ENCODE results near the gene FAM222B.
"Not testable (repeated sequence)": the region's sequence is repeated elsewhere in the genome, so short reads cannot be mapped to it uniquely, and the experiment has no call there.

The FAM222B gene

GRCh38 chr17:28834420-28834819 lies 8.2 kb downstream of the FAM222B start:
- no peak for DNase-seq

GRCh38 chr17:28828294-28829040 lies 14.1 kb downstream of the FAM222B start:
- DNase-seq = no peak

DNA sequence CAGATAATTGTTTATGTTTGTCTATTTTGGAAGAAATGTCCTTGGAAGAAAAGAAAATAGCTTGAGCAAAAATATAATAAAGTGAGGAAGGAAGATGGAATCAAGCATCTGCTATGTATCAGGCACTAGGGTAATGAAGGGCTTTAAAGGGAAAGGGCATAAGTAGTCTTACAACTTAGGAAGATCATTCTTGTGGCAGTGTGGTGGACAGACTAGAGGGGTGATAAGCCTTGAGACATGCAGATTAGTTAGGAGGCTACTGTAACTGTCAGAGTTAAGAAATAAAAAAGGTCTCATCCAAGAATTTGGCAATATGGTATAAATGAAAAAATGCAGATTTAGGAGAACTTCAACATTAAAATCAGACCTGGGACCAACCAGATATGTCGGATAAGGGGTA lies 14.9 kb downstream of the FAM222B start:
- DNase-seq = no peak

GRCh38 chr17:28819582-28819981 lies 23.0 kb downstream of the FAM222B start:
- no peak for DNase-seq

GRCh38 chr17:28818819-28819221 lies 23.8 kb downstream of the FAM222B start:
- no peak for DNase-seq

GRCh38 chr17:28816540-28816939 lies 26.1 kb downstream of the FAM222B start:
- no peak for DNase-seq

DNA sequence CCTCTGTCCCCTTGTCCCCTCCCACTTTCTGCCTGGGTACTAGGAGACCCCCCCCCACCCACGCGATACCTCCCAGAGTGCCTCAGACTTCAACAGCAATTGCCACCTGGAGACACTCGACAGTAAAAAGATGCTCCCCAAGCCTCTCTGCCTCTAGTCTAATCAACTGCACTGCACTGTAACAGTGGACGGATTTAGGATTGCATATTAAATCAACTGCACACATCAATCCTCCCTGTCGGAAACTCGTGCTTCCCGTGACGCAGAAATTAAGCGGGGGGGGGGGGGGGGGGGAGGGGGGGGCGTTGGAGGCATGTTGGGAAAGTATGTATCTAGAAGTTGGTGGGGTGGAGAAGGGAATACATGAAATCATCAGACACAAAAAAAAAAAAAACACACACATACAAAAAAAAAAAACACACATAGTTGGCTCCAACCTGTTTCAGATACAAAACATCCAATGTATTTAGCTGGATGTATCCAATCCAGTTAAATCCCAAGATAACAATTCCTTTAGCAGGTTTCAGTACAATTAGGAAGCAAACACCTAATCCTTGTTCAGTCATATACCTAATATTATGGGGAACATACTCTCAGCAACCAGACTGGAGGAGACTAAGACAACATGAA lies 29.7 kb downstream of the FAM222B start:
- no peak for DNase-seq

GRCh38 chr17:28812091-28812747 lies 30.4 kb downstream of the FAM222B start:
- DNase-seq = peak; percentile 98

- DNase-seq = no peak
These were observed 30.9 kb downstream of the FAM222B start for GRCh38 chr17:28811651-28812090.

DNA sequence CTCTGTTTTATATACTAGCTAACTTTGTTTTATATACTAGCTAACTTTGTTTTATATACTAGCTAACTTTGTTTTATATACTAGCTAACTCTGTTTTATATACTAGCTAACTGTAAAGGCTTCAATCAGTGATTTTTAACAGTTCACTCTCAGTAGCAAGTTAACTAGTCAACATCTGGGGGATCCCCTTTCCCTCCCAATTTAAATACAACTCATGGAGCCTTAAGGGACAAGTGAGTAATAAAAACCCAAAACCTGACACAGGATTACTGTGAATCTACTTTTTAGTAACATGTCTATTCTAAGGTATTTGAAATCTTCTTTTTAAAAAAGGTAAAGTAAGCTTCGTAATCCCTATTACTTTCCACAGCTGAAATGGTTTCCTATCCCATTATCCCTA lies 32.2 kb downstream of the FAM222B start:
- DNase-seq = no peak

- peak; percentile 44 for DNase-seq
These were observed 34.5 kb downstream of the FAM222B start for GRCh38 chr17:28807925-28808634.

DNA sequence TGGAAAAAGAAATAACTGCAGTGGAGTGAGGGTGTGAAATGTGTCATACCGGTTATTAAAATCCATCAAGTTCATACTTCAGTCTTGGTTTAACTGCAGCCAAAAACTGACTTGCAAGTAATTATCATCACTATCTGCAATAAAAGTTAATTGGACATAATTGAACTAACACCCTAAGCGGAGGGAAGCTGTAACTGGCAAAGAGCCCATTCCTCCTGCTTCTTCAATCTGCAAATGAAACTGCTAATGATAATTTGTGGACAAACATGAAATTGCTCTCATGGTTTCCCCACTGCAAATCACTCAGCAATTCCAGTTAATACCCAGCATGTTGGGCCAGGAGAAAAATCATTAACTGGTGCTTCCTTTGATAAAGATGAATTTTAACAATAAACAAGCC lies 46.5 kb downstream of the FAM222B start:
- DNase-seq = no peak

DNA sequence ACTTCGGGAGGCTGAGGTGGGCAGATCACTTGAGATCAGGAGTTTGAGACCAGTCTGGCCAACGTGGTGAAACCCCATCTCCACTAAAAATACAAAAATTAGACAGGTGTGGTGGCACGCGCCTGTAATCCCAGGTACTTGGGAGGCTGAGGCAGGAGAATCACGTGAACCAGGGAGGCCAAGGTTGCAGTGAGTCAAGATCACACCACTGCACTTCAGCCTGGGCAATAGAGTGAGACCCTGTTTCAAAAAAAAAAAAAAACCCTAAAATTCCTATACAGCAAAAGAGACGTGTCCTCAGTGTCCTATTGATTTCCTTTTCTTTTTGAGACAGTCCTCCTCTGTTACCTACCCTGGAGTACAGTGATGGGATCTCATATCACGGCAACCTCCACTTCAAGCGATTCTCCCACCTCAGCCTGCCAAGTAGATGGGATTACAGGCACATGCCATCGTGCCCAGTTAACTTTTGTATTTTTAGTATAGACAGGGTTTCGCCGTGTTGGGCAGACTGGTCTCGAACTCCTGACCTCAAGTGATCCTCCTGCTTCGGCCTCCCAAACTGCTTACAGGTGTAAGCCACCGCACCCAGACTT lies 47.6 kb downstream of the FAM222B start:
- DNase-seq = not testable (repeated sequence)

GRCh38 chr17:28792877-28793661 lies 49.5 kb downstream of the FAM222B start:
- no peak for DNase-seq

GRCh38 chr17:28788100-28788499 lies 54.5 kb downstream of the FAM222B start:
- DNase-seq = no peak

- DNase-seq = no peak
These were observed 59.4 kb downstream of the FAM222B start for GRCh38 chr17:28783161-28783560.

GRCh38 chr17:28779601-28780000 lies 63.0 kb downstream of the FAM222B start:
- not testable (repeated sequence) for DNase-seq

GRCh38 chr17:28777178-28777577 lies 65.4 kb downstream of the FAM222B start:
- DNase-seq = no peak

DNA sequence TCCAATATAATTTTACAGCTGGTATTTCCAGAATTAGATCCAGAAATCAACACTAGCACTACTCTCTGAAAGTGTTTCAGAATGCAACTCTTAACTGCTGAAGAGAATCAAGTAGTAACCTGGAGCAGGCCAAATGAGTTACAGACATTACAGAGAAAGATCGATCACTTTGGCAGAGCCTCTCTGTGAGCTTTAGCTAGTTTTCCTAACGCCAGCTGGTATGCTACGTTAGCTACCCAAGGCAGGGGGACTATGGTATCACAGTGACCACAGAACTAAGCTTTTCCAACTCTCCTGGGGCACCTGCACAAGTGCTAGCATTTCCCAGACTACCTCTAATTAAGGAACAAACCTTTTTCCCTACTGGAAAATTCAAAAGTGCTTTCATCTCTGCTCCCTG lies 68.4 kb downstream of the FAM222B start:
- DNase-seq = no peak

DNA sequence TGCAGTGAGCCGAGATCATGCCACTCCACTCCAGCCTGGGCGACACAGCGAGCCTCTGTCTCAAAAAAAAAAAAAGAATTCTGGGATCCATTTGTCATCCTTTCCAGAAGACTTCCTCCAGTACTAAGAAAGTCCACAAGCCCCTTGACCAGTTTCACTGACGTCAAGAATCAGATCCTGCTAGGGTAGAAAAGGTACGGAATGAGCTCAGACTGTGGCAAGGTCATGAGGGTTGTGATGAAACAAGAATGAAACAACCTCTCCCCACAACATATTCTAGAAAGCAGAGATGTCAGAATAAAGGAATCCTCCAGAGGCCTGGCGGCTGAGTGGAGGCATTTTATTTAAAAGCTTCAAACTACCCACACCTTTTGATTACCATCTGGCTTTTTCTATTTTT lies 68.9 kb downstream of the FAM222B start:
- DNase-seq = no peak

GRCh38 chr17:28765038-28765437 lies 77.6 kb downstream of the FAM222B start:
- DNase-seq = no peak

GRCh38 chr17:28763804-28764266 lies 78.8 kb downstream of the FAM222B start:
- DNase-seq = peak; percentile 90

Measured in eye (tissue), 1 donor.